HepG2 (cell line): ENCODE results near the gene RGL3. TPM values are rescaled to one million over a fixed set of nuclear protein-coding genes. Genes with fewer than 3 reads are reported as not detected.

Experiments
- DBP ChIP-seq: sonication (generic); formaldehyde crosslinking; IDR thresholded peaks from 2 replicates; pipeline ENCODE4 v1.4.0; 2020; ENCODE audit warnings: missing genetic modification reagents; ENCODE audit errors: not compliant biosample characterization
- GABPA ChIP-seq, 2 experiments: IDR thresholded peaks; 2 replicates each; pipeline ENCODE4 v1.6.1; 2011 to 2016; ENCODE audit warnings: low read depth in 2 of 2, low read length in 1 of 2, missing biosample characterization in 1 of 2, missing genetic modification characterization in 1 of 2
- GMEB1 ChIP-seq: sonication (generic); formaldehyde crosslinking; IDR thresholded peaks from 2 replicates; pipeline ENCODE4 v1.5.1; 2020; ENCODE audit warnings: missing genetic modification reagents, mild to moderate bottlenecking, borderline replicate concordance
- HINFP ChIP-seq: sonication (generic); formaldehyde crosslinking; IDR thresholded peaks from 2 replicates; pipeline ENCODE4 v1.4.0; 2020; ENCODE audit warnings: low read depth, mild to moderate bottlenecking, missing genetic modification reagents
- KDM6A ChIP-seq: IDR thresholded peaks from 2 replicates; pipeline ENCODE4 v1.6.1; 2016; ENCODE audit warnings: low read depth
- NR2F1 ChIP-seq, 2 experiments: fragments of 450-650 bp in 1 of 2; formaldehyde crosslinking in 1 of 2; IDR thresholded peaks; 2 replicates each; pipeline versions ENCODE4 v1.5.0 to v1.6.1; 2016 to 2020; ENCODE audit warnings: mild to moderate bottlenecking in 1 of 2, missing compliant biosample characterization in 1 of 2, missing genetic modification reagents in 1 of 2, moderate library complexity in 1 of 2
- PPARG ChIP-seq: conservative IDR thresholded peaks from 2 replicates; pipeline ENCODE4 v1.6.1; 2016; ENCODE audit warnings: missing biosample characterization, missing genetic modification reagents
- SMC3 ChIP-seq: IDR thresholded peaks from 2 replicates; pipeline ENCODE4 v1.6.1; 2011; ENCODE audit warnings: low read length, improper control_type of control experiment
- TERF1 ChIP-seq: sonication (generic); formaldehyde crosslinking; IDR thresholded peaks from 2 replicates; pipeline ENCODE4 v1.8.0; 2022; ENCODE audit warnings: mild to moderate bottlenecking, missing genetic modification reagents, moderate library complexity
- ZNF253 ChIP-seq: sonication (generic); formaldehyde crosslinking; IDR thresholded peaks from 2 replicates; pipeline ENCODE4 v1.8.0; 2022; ENCODE audit warnings: mild to moderate bottlenecking, missing genetic modification reagents, borderline replicate concordance
- ZNF350 ChIP-seq: sonication (generic); formaldehyde crosslinking; IDR thresholded peaks from 2 replicates; pipeline ENCODE4 v1.4.0; 2020; ENCODE audit warnings: mild to moderate bottlenecking, low read depth, missing genetic modification reagents, borderline replicate concordance
- ZNF547 ChIP-seq: sonication (generic); formaldehyde crosslinking; IDR thresholded peaks from 2 replicates; pipeline ENCODE4 v1.5.1; 2020; ENCODE audit warnings: mild to moderate bottlenecking, missing genetic modification reagents
- ZNF563 ChIP-seq: sonication (generic); formaldehyde crosslinking; IDR thresholded peaks from 2 replicates; pipeline ENCODE4 v1.8.0; 2022; ENCODE audit warnings: mild to moderate bottlenecking, moderate library complexity, missing genetic modification reagents
- ZNF777 ChIP-seq: sonication (generic); formaldehyde crosslinking; IDR thresholded peaks from 2 replicates; pipeline ENCODE4 v1.4.0; 2020; ENCODE audit warnings: missing genetic modification reagents
- ZNF788 ChIP-seq: sonication (generic); formaldehyde crosslinking; IDR thresholded peaks from 2 replicates; pipeline ENCODE4 v1.5.0; 2020; ENCODE audit warnings: mild to moderate bottlenecking, missing genetic modification reagents, borderline replicate concordance
- ZNF790 ChIP-seq: sonication (generic); formaldehyde crosslinking; IDR thresholded peaks from 2 replicates; pipeline ENCODE4 v1.8.0; 2022; ENCODE audit warnings: missing genetic modification reagents, mild to moderate bottlenecking, borderline replicate concordance
- ZNF850 ChIP-seq: sonication (generic); formaldehyde crosslinking; conservative IDR thresholded peaks from 2 replicates; pipeline ENCODE4 v1.9.0; 2021; ENCODE audit warnings: mild to moderate bottlenecking, missing genetic modification reagents
- polyA plus RNA-seq, 8 experiments: library from polyadenylated mRNA; depleted of rRNA in 3 of 8; stranded (reverse) in 7 of 8; unstranded in 1 of 8; fragments of >200 nt; fragmentation: Illumina TruSeq in 4 of 8; extraction: Trizol in 4 of 8; gene quantifications; 2 replicates each; pipeline versions ENCODE4 v1.2.1 to v1.2.3, GENCODE V29; 2011 to 2016; ENCODE audit warnings: low read depth in 4 of 8, missing spikeins in 1 of 8, mixed read lengths in 1 of 8; ENCODE audit not compliant: insufficient read depth in 1 of 8
- total RNA-seq, 5 experiments: library from RNA; depleted of rRNA; stranded (reverse); fragments of >200 nt; fragmentation: Illumina TruSeq; extraction: Trizol; gene quantifications; 2 replicates each; pipeline ENCODE4 v1.2.3, GENCODE V29; 2016; ENCODE audit warnings: low read depth in 1 of 5
- TF ChIP-seq, protein P1 (sequence below): sonication (generic); formaldehyde crosslinking; IDR thresholded peaks from 2 replicates; pipeline ENCODE4 v1.4.0; 2020; ENCODE audit warnings: missing genetic modification reagents
- TF ChIP-seq, protein P2 (sequence below): IDR thresholded peaks from 2 replicates; pipeline ENCODE4 v1.6.1; 2016; ENCODE audit warnings: missing compliant biosample characterization, missing genetic modification reagents, borderline replicate concordance

RGL3 gene
- total and polyA plus RNA-seq, 2 of the 13 experiments (the other 11 are each of a cell fraction or from before 2014, with no cell fraction given) = 4.2 to 7.6 TPM

- TF ChIP-seq DBP (no peak), ZNF850 (CRISPR knock-in tag) (no peak), GMEB1 (no peak; the same call in 1 of the 2 replicates), ZNF350 (CRISPR knock-in tag) (no peak; the same call in 1 of the 2 replicates), ZNF790 (peak; percentile 43; the same call in 1 of the 2 replicates), SMC3 (no peak), NR2F1 (CRISPR knock-in tag; IDR thresholded peaks at IDR 0.05) (no peak), HINFP (CRISPR knock-in tag) (no peak), TERF1 (CRISPR knock-in tag) (no peak), ZNF563 (CRISPR knock-in tag) (peak; percentile 20; the same call in 1 of the 2 replicates), ZNF253 (CRISPR knock-in tag) (no peak), KDM6A (CRISPR knock-in tag) (0 out of 2 replicates have a peak, but pooled peaks have one; percentile 4), PPARG (no peak), GABPA (IDR thresholded peaks at IDR 0.05; ENCODE audit: low read depth, low read length) (no peak), GABPA (CRISPR knock-in tag; IDR thresholded peaks at IDR 0.05; ENCODE audit: low read depth) (peak; percentile 50), ZNF777 (CRISPR knock-in tag) (no peak), ZNF788 (CRISPR knock-in tag) (peak; percentile 48; the same call in 1 of the 2 replicates), ZNF547 (CRISPR knock-in tag) (no peak)
- TF ChIP-seq, protein P1, sequence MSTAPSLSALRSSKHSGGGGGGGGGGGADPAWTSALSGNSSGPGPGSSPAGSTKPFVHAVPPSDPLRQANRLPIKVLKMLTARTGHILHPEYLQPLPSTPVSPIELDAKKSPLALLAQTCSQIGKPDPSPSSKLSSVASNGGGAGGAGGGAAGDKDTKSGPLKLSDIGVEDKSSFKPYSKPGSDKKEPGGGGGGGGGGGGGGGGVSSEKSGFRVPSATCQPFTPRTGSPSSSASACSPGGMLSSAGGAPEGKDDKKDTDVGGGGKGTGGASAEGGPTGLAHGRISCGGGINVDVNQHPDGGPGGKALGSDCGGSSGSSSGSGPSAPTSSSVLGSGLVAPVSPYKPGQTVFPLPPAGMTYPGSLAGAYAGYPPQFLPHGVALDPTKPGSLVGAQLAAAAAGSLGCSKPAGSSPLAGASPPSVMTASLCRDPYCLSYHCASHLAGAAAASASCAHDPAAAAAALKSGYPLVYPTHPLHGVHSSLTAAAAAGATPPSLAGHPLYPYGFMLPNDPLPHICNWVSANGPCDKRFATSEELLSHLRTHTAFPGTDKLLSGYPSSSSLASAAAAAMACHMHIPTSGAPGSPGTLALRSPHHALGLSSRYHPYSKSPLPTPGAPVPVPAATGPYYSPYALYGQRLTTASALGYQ (CRISPR knock-in tag) = no peak
- TF ChIP-seq, protein P2, sequence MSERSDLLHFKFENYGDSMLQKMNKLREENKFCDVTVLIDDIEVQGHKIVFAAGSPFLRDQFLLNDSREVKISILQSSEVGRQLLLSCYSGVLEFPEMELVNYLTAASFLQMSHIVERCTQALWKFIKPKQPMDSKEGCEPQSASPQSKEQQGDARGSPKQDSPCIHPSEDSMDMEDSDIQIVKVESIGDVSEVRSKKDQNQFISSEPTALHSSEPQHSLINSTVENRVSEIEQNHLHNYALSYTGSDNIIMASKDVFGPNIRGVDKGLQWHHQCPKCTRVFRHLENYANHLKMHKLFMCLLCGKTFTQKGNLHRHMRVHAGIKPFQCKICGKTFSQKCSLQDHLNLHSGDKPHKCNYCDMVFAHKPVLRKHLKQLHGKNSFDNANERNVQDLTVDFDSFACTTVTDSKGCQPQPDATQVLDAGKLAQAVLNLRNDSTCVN (CRISPR knock-in tag) = no peak
Observed at GRCh38 chr19:11346104-11346940, 72.8 kb downstream of the RGL3 start, which contains the start of the genes CCDC159 and TMEM205 (continued).
